ENCODE data around the gene MET. TPM values are rescaled to one million over a fixed set of nuclear protein-coding genes. Genes with fewer than 3 reads are reported as not detected.
A peak's percentile ranks its signal among the peaks of the same experiment; 100 is the strongest.

MET gene
- total and polyA plus RNA-seq, 2 of the 13 experiments (the other 11 are each of a cell fraction or from before 2014, with no cell fraction given), result 21.8 to 31.5 TPM

DNA sequence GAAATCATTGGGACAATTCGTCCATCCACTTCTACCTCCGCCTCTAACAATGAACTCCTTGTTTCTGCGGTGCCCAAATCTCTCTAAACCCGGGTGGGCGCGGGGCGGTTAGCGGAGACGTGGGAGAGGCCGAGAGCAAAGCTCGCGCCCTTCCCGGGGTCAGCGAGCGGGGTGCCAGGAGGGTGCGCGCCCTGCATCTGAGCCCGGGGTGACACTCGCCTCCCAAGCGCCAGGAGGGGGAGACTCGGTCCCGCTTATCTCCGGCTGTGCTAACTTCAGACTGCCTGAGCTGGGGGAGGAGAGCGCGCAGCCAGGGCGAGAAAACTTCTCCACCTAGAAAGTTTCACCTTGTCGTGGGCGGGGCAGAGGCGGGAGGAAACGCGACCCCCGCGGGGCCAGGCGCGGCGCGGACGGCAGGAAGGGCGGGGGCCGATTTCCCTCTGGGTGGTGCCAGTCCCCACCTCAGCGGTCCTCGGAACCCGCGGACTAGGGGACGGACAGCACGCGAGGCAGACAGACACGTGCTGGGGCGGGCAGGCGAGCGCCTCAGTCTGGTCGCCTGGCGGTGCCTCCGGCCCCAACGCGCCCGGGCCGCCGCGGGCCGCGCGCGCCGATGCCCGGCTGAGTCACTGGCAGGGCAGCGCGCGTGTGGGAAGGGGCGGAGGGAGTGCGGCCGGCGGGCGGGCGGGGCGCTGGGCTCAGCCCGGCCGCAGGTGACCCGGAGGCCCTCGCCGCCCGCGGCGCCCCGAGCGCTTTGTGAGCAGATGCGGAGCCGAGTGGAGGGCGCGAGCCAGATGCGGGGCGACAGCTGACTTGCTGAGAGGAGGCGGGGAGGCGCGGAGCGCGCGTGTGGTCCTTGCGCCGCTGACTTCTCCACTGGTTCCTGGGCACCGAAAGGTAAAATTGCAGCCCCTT is at the start of gene MET (continued):
- TF ChIP-seq AHDC1 (CRISPR knock-in tag; IDR thresholded peaks at IDR 0.05; ENCODE audit: borderline replicate concordance) (0 out of 2 replicates have a peak, but pooled peaks have one; percentile 42), FIP1L1 (IDR thresholded peaks at IDR 0.05; ENCODE audit: borderline replicate concordance, insufficient read depth, low read depth, low read length) (no peak), HMGXB3 (CRISPR knock-in tag; IDR thresholded peaks at IDR 0.05; ENCODE audit: borderline replicate concordance) (no peak), ZBTB37 (CRISPR knock-in tag; IDR thresholded peaks at IDR 0.05) (0 out of 2 replicates have a peak, but pooled peaks have one; percentile 32), RAD21 (CRISPR knock-in tag; IDR thresholded peaks at IDR 0.05) (peak; percentile 93), ZBTB3 (CRISPR knock-in tag; IDR thresholded peaks at IDR 0.05; ENCODE audit: borderline replicate concordance, low read depth) (no peak), RBM39 (IDR thresholded peaks at IDR 0.05; ENCODE audit: low read depth, low read length, poor library complexity, severe bottlenecking) (peak; percentile 74), TEAD2 (CRISPR knock-in tag; IDR thresholded peaks at IDR 0.05) (no peak), ZNF350 (CRISPR knock-in tag; IDR thresholded peaks at IDR 0.05; ENCODE audit: borderline replicate concordance, low read depth) (0 out of 2 replicates have a peak, but pooled peaks have one; percentile 44), ELF1 (CRISPR knock-in tag; IDR thresholded peaks at IDR 0.05) (0 out of 2 replicates have a peak, but pooled peaks have one; percentile 24), MAF1 (CRISPR knock-in tag; IDR thresholded peaks at IDR 0.05; ENCODE audit: borderline replicate concordance) (no peak), MAFG (CRISPR knock-in tag; IDR thresholded peaks at IDR 0.05) (no peak), ZNF850 (CRISPR knock-in tag; conservative IDR thresholded peaks at IDR 0.05) (no peak)
- TF ChIP-seq, protein P1, sequence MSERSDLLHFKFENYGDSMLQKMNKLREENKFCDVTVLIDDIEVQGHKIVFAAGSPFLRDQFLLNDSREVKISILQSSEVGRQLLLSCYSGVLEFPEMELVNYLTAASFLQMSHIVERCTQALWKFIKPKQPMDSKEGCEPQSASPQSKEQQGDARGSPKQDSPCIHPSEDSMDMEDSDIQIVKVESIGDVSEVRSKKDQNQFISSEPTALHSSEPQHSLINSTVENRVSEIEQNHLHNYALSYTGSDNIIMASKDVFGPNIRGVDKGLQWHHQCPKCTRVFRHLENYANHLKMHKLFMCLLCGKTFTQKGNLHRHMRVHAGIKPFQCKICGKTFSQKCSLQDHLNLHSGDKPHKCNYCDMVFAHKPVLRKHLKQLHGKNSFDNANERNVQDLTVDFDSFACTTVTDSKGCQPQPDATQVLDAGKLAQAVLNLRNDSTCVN (CRISPR knock-in tag; IDR thresholded peaks at IDR 0.05; ENCODE audit: borderline replicate concordance), result peak; percentile 53; the same call in 1 of the 2 replicates

Measured in HepG2 (cell line).